ENCODE measurements around the gene ABCC11.

Gene ABCC11

GRCh38 chr16:48158296-48158695, 89.0 kb downstream of the ABCC11 start:
- no peak for DNase-seq

- DNase-seq = no peak
These were observed 89.5 kb downstream of the ABCC11 start for GRCh38 chr16:48157794-48158193.

GRCh38 chr16:48157302-48157701, 90.0 kb downstream of the ABCC11 start:
- DNase-seq = no peak

- peak; percentile 81 for DNase-seq
These were observed 90.5 kb downstream of the ABCC11 start for GRCh38 chr16:48156790-48157209.

DNA sequence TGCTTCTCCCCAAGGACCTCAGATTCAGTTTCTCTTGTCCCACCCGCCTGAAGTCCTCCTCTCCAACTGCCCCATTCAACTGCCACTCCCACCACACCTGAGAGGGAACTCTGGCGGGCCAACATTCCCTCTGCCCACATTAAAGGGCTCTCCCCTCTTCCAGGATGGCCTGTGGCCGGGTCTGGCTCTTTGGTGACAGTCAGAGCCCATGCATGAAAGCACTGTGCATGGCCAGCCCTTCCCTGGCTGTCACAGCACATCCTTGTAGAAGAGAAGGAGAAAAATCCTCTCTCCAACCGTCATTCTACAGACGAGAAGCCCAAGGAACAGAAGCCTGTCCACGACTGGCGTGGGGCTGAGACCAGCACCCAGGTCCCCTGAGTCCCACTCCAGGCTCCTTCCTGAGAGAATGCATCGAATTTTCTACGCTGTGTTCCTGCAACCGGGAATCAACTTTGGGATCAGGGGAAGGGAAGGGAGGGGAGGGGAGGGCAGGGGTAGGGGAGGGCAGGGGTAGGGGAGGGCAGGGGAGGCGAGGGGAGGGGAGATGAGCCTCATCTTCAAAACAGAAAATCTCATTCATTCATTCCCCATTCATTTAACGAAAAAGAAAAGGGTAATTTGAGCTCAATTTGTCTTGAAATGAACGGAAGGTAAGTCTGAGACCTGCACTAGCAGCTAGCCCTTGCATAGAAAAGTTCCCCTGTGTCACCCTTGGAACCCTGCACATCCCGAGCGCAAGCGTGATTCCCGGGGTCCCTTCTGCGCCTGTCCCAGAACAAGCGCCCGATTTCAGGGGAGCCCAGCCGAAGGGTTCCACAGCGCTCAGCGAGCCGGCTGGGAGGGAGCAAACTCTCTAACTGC, 91.2 kb downstream of the ABCC11 start, which contains the start of gene ABCC12:
ABCC12 (minus strand) TSS at position 68 of the 864 bp plus-strand sequence. CDS start 9,569 bp downstream, outside the sequence.
- no peak for DNase-seq

- DNase-seq = no peak
These were observed 93.6 kb downstream of the ABCC11 start for GRCh38 chr16:48153774-48154173.

- no peak for DNase-seq
These were observed 95.1 kb downstream of the ABCC11 start for GRCh38 chr16:48152226-48152625.

GRCh38 chr16:48150707-48151106, 96.6 kb downstream of the ABCC11 start:
- DNase-seq = no peak

DNA sequence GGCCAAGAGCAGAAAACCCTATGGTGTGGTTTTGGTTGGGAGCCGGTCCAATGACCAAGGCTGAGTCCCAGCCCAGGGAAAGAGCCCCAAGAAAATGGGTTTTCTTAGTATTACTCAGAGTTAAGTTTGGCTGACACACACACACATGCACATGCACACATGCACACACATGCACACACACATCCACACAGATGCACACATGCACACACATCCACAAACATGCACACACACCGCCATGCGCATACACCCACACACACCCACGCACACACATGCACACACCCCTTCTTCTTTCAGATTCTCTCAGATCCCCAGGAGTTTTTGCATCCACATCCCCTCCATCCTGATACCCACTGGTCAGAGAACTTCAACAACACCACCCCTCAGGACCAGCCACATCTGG, 100.6 kb downstream of the ABCC11 start:
- no peak for DNase-seq

DNA sequence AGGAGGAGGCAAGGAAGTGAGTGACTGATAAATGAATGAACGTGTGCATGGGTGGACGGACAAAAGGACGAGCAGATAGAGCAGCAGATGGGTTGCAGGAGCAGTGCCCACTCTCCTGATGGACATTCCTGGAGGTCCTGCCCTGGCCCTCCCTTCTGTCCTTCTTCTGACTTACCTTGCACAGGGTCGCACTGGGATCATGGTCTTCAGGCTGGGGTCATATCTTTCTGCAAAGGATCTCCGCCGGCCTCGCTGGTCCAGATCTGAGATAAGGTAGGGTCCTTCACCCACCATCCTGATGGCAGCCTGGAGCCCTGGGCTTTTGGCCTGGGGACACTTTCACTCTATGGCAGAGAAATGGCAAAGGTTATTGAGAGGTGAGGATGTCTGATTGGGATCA, 101.2 kb downstream of the ABCC11 start:
- no peak for DNase-seq

DNA sequence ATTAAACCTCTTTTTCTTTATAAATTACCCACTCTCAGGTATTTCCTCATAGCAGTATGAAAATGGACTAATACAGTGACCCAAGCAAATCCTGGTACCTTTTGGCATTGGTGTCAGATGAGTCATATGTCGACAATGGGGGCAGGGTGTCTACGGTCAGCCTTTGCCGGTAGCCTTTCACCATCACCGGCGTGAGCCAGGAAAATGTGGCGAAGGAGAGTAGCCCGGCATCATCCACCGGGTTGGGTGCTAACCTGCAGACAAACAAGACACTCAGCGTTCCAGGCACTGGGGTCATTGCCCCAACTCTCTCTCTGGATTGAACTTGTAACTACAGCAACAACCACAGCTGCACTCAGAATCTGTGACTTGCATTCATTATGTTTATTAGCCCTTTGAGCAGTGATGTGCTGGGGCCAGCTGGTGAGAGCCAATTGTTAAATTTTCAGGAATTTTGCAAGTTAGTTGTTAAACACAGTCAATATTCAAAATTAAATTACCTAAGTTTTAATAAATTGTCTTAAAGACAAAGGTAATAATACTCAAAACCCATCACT, 103.4 kb downstream of the ABCC11 start:
- DNase-seq = no peak

GRCh38 chr16:48140821-48141220, 106.5 kb downstream of the ABCC11 start:
- no peak for DNase-seq

- no peak for DNase-seq
These were observed 107.8 kb downstream of the ABCC11 start for GRCh38 chr16:48139517-48139916.

DNA sequence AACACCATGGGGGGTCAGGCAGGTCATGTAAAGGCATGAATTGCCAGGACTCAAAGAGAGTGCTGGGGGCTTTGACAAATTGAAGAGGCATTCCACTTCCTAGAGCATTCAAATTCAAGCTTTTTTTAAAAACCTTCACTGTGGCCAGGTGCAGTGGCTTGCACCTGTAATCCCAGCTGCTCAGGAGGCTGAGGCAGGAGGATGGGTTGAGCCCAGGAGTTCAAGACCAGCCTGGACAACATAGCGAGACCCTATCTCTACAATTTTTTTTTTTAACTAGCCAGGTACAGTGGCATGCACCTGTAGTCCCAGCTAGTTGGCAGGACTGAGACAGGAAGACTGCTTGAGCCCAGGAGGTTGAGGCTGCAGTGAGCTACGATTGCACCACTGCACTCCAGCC, 108.8 kb downstream of the ABCC11 start:
- DNase-seq = no peak

DNA sequence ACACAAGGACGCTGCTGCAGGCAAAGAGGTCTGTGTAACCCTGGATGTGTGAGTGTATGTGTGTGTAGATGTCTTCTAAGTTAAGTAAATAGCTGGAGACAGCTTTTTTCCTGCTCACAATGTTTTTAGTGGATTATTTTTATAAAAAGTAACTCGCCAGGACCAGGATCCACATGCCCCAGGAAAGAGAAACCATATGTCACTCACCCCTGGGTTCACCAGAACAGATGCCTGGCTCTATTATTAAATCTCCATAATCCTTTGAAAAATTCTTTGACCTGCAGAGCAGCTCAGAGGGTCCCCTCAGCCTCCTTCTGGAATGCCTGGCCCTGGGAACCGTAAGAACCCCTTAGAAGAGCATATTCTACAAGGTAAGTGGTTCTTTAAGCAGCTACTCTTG, 109.5 kb downstream of the ABCC11 start:
- DNase-seq = no peak

DNA sequence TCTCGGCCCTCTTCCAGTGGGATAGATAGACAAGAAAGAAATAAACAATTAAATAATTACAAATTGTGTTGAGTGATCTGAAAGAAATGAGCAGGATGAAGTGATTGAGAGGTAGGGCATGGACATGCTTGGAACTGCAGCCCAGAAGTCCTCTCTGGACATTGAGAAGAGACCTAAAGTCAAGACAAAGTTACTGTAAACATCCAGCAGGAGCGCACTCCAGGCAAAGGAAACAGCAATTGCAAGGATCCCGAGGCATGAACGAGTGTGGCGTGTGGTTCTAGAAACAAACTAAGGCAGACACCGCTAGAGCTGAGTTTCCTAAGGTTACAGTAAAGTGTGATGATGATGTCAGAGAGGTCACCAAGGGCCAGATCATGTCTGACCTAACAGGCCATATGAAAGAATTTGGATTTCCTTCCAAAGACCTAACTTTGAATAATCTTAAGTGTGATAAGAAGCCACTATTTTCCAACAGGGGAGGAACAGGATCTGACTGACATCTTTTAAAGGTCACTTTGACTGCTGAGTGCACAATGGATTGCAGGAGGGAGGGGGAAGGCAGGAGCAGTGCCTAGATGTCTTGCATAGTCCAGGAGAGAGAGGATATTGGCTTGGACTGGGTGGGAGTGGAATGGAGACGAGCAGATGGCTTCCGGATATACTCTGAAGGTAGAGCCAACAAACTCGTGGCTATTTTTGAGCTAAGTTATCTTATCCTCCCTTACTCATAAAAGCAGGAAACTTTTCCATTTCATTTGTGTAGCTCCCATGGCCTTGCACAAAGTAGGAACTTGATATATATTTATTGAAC, 110.6 kb downstream of the ABCC11 start:
- DNase-seq = no peak

- no peak for DNase-seq
These were observed 113.7 kb downstream of the ABCC11 start for GRCh38 chr16:48133455-48134211.

- DNase-seq = no peak
These were observed 114.6 kb downstream of the ABCC11 start for GRCh38 chr16:48132696-48133095.

GRCh38 chr16:48131201-48131935, 116.0 kb downstream of the ABCC11 start:
- DNase-seq = no peak

DNA sequence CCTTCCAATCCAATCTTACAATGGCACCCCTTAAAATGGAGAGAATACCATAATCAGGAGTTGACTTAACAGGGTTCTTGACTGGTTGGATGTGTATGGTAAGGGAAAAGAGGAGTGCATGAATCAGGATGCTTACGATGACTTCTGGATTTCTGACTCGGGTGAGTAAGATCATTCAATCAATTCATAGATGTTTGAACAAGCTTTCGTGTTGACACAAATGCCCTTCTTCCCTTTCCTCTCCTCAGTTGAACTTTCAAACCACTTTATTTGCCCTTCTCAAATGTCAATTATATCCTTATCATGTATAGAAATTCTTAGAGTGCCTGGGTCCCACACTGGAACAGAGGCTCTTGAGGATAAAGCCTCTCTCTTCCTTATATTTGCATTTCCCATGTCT, 117.4 kb downstream of the ABCC11 start:
- DNase-seq = no peak

DNA sequence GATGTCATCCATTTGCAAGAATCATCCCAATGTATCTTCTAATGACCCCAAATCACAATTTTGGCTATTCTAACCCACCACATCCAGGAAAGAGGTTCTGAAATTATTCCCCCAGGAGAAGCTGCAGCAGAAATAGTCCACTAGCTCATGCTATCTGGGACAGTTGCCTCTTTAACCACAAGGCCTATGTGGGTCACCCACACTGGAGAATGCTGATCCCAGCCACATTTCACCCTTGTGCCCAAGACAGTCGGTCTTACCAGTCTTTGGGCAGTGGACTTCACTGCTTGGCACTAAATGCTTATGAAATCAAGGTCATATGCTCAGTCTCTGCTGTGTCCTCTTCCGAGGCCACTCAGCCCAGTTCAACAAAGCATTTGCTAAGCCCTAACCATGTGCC, 118.6 kb downstream of the ABCC11 start:
- no peak for DNase-seq

Data from CD4-positive, alpha-beta T cell treated with Interleukin-6 for 4 hours (primary cell).